DLD1 (cell line): ENCODE results near the gene GPR108.
"Not testable (repeated sequence)": the region's sequence is repeated elsewhere in the genome, so short reads cannot be mapped to it uniquely, and the experiment has no call there.

Experiments used
- in situ Hi-C: cut with HindIII; loops from 2 replicates; pipeline ENCODE4 v1.10.0; 2017; ENCODE audit warnings: low sequenced_read_pairs

GPR108 gene

GRCh38 chr19:6721138-6721474 lies 16.3 kb downstream of the GPR108 start:
- in situ Hi-C loops = no loop called here

- in situ Hi-C loops = no loop called here
Measured at GRCh38 chr19:6720369-6721137, 16.8 kb downstream of the GPR108 start, which contains the start of gene C3. Gene C3 (minus strand): TSS chr19:6720650. CDS start chr19:6720589, 61 bp downstream.

GRCh38 chr19:6719992-6720368 lies 17.4 kb downstream of the GPR108 start:
- in situ Hi-C loops = no loop called here

GRCh38 chr19:6719540-6719861 lies 17.9 kb downstream of the GPR108 start:
- in situ Hi-C loops = no loop called here

- in situ Hi-C loops = no loop called here
Measured at GRCh38 chr19:6718741-6719539, 18.4 kb downstream of the GPR108 start.

- in situ Hi-C loops = no loop called here
Measured at GRCh38 chr19:6718111-6718740, 19.2 kb downstream of the GPR108 start.

- in situ Hi-C loops = no loop called here
Measured at GRCh38 chr19:6717441-6717971, 19.9 kb downstream of the GPR108 start.

- in situ Hi-C loops = no loop called here
Measured at GRCh38 chr19:6717036-6717435, 20.3 kb downstream of the GPR108 start.

GRCh38 chr19:6716610-6716970 lies 20.8 kb downstream of the GPR108 start:
- in situ Hi-C loops = no loop called here

GRCh38 chr19:6714749-6715555 lies 22.4 kb downstream of the GPR108 start:
- in situ Hi-C loops = no loop called here

GRCh38 chr19:6713773-6714692 lies 23.3 kb downstream of the GPR108 start:
- in situ Hi-C loops = no loop called here

GRCh38 chr19:6712692-6713670 lies 24.4 kb downstream of the GPR108 start:
- in situ Hi-C loops = no loop called here

GRCh38 chr19:6712231-6712630 lies 25.1 kb downstream of the GPR108 start:
- in situ Hi-C loops = no loop called here

- in situ Hi-C loops = no loop called here
Measured at GRCh38 chr19:6711605-6712004, 25.8 kb downstream of the GPR108 start.

- in situ Hi-C loops = no loop called here
Measured at GRCh38 chr19:6711078-6711361, 26.4 kb downstream of the GPR108 start.

GRCh38 chr19:6710273-6711077 lies 26.9 kb downstream of the GPR108 start:
- in situ Hi-C loops = no loop called here

GRCh38 chr19:6709549-6709948 lies 27.8 kb downstream of the GPR108 start:
- in situ Hi-C loops = no loop called here

GRCh38 chr19:6708913-6709312 lies 28.5 kb downstream of the GPR108 start:
- in situ Hi-C loops = not testable (repeated sequence)
